H9 (cell line): ENCODE data around the gene RFNG. TPM values are rescaled to one million over a fixed set of nuclear protein-coding genes. Genes with fewer than 3 reads are reported as not detected.

Experiments used
- DNase-seq: peaks from one replicate; pipeline ENCODE4 v3.0.0-alpha.2; 2017
- H2AFZ ChIP-seq: one replicate; pipeline ENCODE4 v1.6.1; 2013; ENCODE audit warnings: mild to moderate bottlenecking, low read length, control low read depth, moderate library complexity
- H2AK5ac ChIP-seq: 2 replicates; pipeline ENCODE4 v1.6.1; 2013; ENCODE audit warnings: low read length, control low read depth, mixed read lengths; ENCODE audit not compliant: insufficient read length
- H2BK120ac ChIP-seq: one replicate; pipeline ENCODE4 v1.6.1; 2013; ENCODE audit warnings: low read depth, mild to moderate bottlenecking, low read length, control low read depth, inconsistent platforms; ENCODE audit not compliant: poor library complexity, severe bottlenecking
- H2BK12ac ChIP-seq: 2 replicates; pipeline ENCODE4 v1.6.1; 2013; ENCODE audit warnings: low read length, control low read depth, mixed read lengths, low read depth; ENCODE audit not compliant: insufficient read length
- H2BK15ac ChIP-seq: 2 replicates; pipeline ENCODE4 v1.6.1; 2013; ENCODE audit warnings: low read depth, low read length, control low read depth
- H2BK20ac ChIP-seq: one replicate; pipeline ENCODE4 v1.6.1; 2013; ENCODE audit warnings: low read depth, mild to moderate bottlenecking, low read length, control low read depth, inconsistent platforms; ENCODE audit not compliant: poor library complexity, severe bottlenecking
- H2BK5ac ChIP-seq: 2 replicates; pipeline ENCODE4 v1.6.1; 2013; ENCODE audit warnings: low read length, control low read depth, mixed read lengths; ENCODE audit not compliant: insufficient read length
- H3K14ac ChIP-seq: 2 replicates; pipeline ENCODE4 v1.6.1; 2013; ENCODE audit warnings: low read length, control low read depth; ENCODE audit not compliant: insufficient read depth
- H3K18ac ChIP-seq: 2 replicates; pipeline ENCODE4 v1.6.1; 2013; ENCODE audit warnings: low read depth, mild to moderate bottlenecking, mixed read lengths, low read length, control low read depth; ENCODE audit not compliant: insufficient read length
- H3K23ac ChIP-seq: 2 replicates; pipeline ENCODE4 v1.6.1; 2013; ENCODE audit warnings: low read length, control low read depth, mixed read lengths, low read depth; ENCODE audit not compliant: insufficient read length
- H3K23me2 ChIP-seq: 2 replicates; pipeline ENCODE4 v1.6.1; 2013; ENCODE audit warnings: low read depth, mild to moderate bottlenecking, mixed read lengths, low read length, control low read depth; ENCODE audit not compliant: insufficient read length, poor library complexity, severe bottlenecking
- H3K27ac ChIP-seq: 2 replicates; pipeline ENCODE4 v1.5.1; 2013; ENCODE audit warnings: low read length, control low read depth, mixed read lengths, low read depth; ENCODE audit not compliant: insufficient read length
- H3K27me3 ChIP-seq: 2 replicates; pipeline ENCODE4 v1.6.1; 2013; ENCODE audit warnings: low read length, control low read depth, inconsistent platforms; ENCODE audit not compliant: insufficient read depth
- H3K4ac ChIP-seq: 2 replicates; pipeline ENCODE4 v1.6.1; 2013; ENCODE audit warnings: low read depth, mild to moderate bottlenecking, control low read depth, inconsistent platforms, low read length, moderate library complexity
- H3K4me1 ChIP-seq: 2 replicates; pipeline ENCODE4 v1.6.1; 2013; ENCODE audit warnings: low read length, control low read depth, inconsistent platforms; ENCODE audit not compliant: insufficient read depth
- H3K4me2 ChIP-seq: 2 replicates; pipeline ENCODE4 v1.6.1; 2013; ENCODE audit warnings: low read length, control low read depth, mixed read lengths; ENCODE audit not compliant: insufficient read length, insufficient read depth
- H3K56ac ChIP-seq: 2 replicates; pipeline ENCODE4 v1.6.1; 2013; ENCODE audit warnings: low read depth, mild to moderate bottlenecking, mixed read lengths, low read length, control low read depth; ENCODE audit not compliant: insufficient read length
- H3K79me1 ChIP-seq: 2 replicates; pipeline ENCODE4 v1.6.1; 2013; ENCODE audit warnings: low read depth, mild to moderate bottlenecking, moderate library complexity, low read length, control low read depth, inconsistent platforms; ENCODE audit not compliant: insufficient read depth, poor library complexity, severe bottlenecking
- H3K79me2 ChIP-seq: 2 replicates; pipeline ENCODE4 v1.6.1; 2013; ENCODE audit warnings: low read length, control low read depth, inconsistent platforms; ENCODE audit not compliant: insufficient read depth
- H3K9ac ChIP-seq: 2 replicates; pipeline ENCODE4 v1.6.1; 2013; ENCODE audit warnings: low read length, control low read depth, mixed read lengths; ENCODE audit not compliant: insufficient read length; ENCODE audit errors: extremely low read depth
- H3K9me3 ChIP-seq: one replicate; pipeline ENCODE4 v1.6.1; 2013; ENCODE audit warnings: low read depth, low read length, inconsistent platforms; ENCODE audit not compliant: control insufficient read depth
- H3T11ph ChIP-seq: one replicate; pipeline ENCODE4 v1.6.1; 2013; ENCODE audit warnings: mild to moderate bottlenecking, low read length, control low read depth, inconsistent platforms
- H4K20me1 ChIP-seq: one replicate; pipeline ENCODE4 v1.6.1; 2013; ENCODE audit not compliant: control insufficient read depth, insufficient read length, insufficient read depth
- H4K5ac ChIP-seq: 2 replicates; pipeline ENCODE4 v1.6.1; 2013; ENCODE audit warnings: low read depth, mild to moderate bottlenecking, mixed read lengths, low read length, control low read depth; ENCODE audit not compliant: insufficient read length
- H4K8ac ChIP-seq: replicated peaks from 2 replicates; pipeline ENCODE4 v1.6.1; 2013; ENCODE audit warnings: low read length, control low read depth, mixed read lengths, low read depth; ENCODE audit not compliant: insufficient read length
- H4K91ac ChIP-seq: 2 replicates; pipeline ENCODE4 v1.6.1; 2013; ENCODE audit warnings: low read depth, mild to moderate bottlenecking, moderate library complexity, mixed read lengths, low read length, control low read depth; ENCODE audit not compliant: insufficient read length
- H3K27ac Mint-ChIP-seq, 3 experiments: 2 replicates in 2 of 3; 3 replicates in 1 of 3; pipeline ENCODE4 v1.8.0; 2020 to 2021; ENCODE audit warnings: mixed read lengths in 3 of 3, mild to moderate bottlenecking in 1 of 3, moderate library complexity in 1 of 3
- H3K27me3 Mint-ChIP-seq: 2 replicates; pipeline ENCODE4 v1.8.0; 2021; ENCODE audit warnings: low read depth, mild to moderate bottlenecking, moderate library complexity, mixed read lengths
- H3K36me3 Mint-ChIP-seq, 3 experiments: 2 replicates in 2 of 3; 3 replicates in 1 of 3; pipeline ENCODE4 v1.8.0; 2020 to 2021; ENCODE audit warnings: low read depth in 3 of 3, mixed read lengths in 3 of 3; ENCODE audit not compliant: insufficient read depth in 1 of 3
- H3K4me1 Mint-ChIP-seq, 2 experiments: 2 replicates each; pipeline ENCODE4 v1.8.0; 2020; ENCODE audit warnings: mixed read lengths in 2 of 2
- H3K4me3 Mint-ChIP-seq, 2 experiments: 2 replicates in 1 of 2; 3 replicates in 1 of 2; pipeline ENCODE4 v1.8.0; 2020 to 2021; ENCODE audit warnings: mild to moderate bottlenecking in 2 of 2, mixed read lengths in 2 of 2, moderate library complexity in 1 of 2
- H3K9me3 Mint-ChIP-seq, 2 experiments: 2 replicates in 1 of 2; 3 replicates in 1 of 2; pipeline ENCODE4 v1.8.0; 2020; ENCODE audit warnings: mild to moderate bottlenecking in 2 of 2, mixed read lengths in 2 of 2, moderate library complexity in 1 of 2
- CTCF ChIP-seq: fragments of 200-600 bp; sonication (generic); conservative IDR thresholded peaks from 3 replicates; pipeline ENCODE4 v1.8.0; 2021; ENCODE audit warnings: antibody characterized with exemption, mild to moderate bottlenecking
- WGBS: extraction: QIAGEN DNeasy Blood & Tissue Kit; methylation state at CpG from one replicate; pipeline ENCODE4 v1.1.7; 2013; ENCODE audit warnings: missing lambda C conversion rate, low lambda C conversion rate, mixed read lengths; ENCODE audit not compliant: insufficient read length; ENCODE audit errors: extremely low coverage; 5-methylcytosine and 5-hydroxymethylcytosine counted together
- total RNA-seq: library from RNA; stranded (reverse); gene quantifications from 2 replicates; pipeline ENCODE4 v1.2.1, GENCODE V29; 2021

Gene RFNG
- total RNA-seq, 1 experiment from 2014 or later, result 34.0 TPM

- no CpG with 5 or more reads among the region's 9 CpGs for WGBS
- H3K4me3 Mint-ChIP-seq, result no peak overlapping the region
Observed at GRCh38 chr17:82073446-82073845, 21.8 kb upstream of the RFNG start.

More at GRCh38 chr17:82073446-82073845, 21.8 kb upstream of the RFNG start:
- Histone ChIP-seq H4K91ac (no peak overlapping the region), H3K23me2 (no peaks in the 10 kb centered on the region), H3K4ac (no peak overlapping the region), H3K9me3 (no peaks in the 10 kb centered on the region), H2BK20ac (no peak overlapping the region), H3K79me1 (no peaks in the 10 kb centered on the region), H3K23ac (no peak overlapping the region), H3K79me2 (no peaks in the 10 kb centered on the region), H4K8ac (no peak overlapping the region), H3K27ac (no peak overlapping the region), H2BK12ac (no peak overlapping the region), H2BK15ac (no peak overlapping the region), H3K9ac (no peak overlapping the region), H3K4me2 (no peak overlapping the region), H4K20me1 (no peaks in the 10 kb centered on the region), H4K5ac (no peak overlapping the region), H2BK5ac (no peak overlapping the region), H2BK120ac (no peak overlapping the region), H3K27me3 (no peaks in the 10 kb centered on the region), H2AK5ac (no peak overlapping the region), H3K56ac (no peak overlapping the region), H3K4me1 (no peaks in the 10 kb centered on the region), H3K14ac (no peak overlapping the region), H2AFZ (no peak overlapping the region), H3K18ac (no peak overlapping the region), H3T11ph (no peak overlapping the region)
- H3K9me3 Mint-ChIP-seq, result no peaks in the 10 kb centered on the region
- no peak for DNase-seq
- no peak overlapping the region for H3K27ac Mint-ChIP-seq
- TF ChIP-seq CTCF, result no peak
- H3K4me1 Mint-ChIP-seq, result no peaks in the 10 kb centered on the region; a peak in 2 of 4 replicates
- peaks cover 2 to 5% (median 3%) of the 10 kb centered on the region in 3 experiments; a peak in 6 of 7 replicates for H3K36me3 Mint-ChIP-seq
- peaks cover 40% of the 10 kb centered on the region for H3K27me3 Mint-ChIP-seq
